T-helper 1 cell (primary cell): ENCODE results near the gene RAD9B.
"Not testable (repeated sequence)": the region's sequence is repeated elsewhere in the genome, so short reads cannot be mapped to it uniquely, and the experiment has no call there.

Experiments
- DNase-seq, 5 donors: peaks; one replicate each; pipeline ENCODE4 v3.0.0-alpha.2; 2012 to 2020
- total RNA-seq, 4 donors: gene quantifications; one replicate each; lab custom pipeline; 2026; lab: John Stamatoyannopoulos, UW

Gene RAD9B
- total RNA-seq, result 0 to 1.1 (median 0.58) reads per million in 4 donors

GRCh38 chr12:110501752-110502738 is at the start of gene RAD9B, which contains the start of gene VPS29:
RAD9B (plus strand) TSS chr12:110502331; CDS start chr12:110502338, 7 bp downstream.
VPS29 (minus strand) TSS chr12:110502111; CDS start chr12:110502051, 60 bp downstream.
- DNase-seq, result peak; percentile 97 to 99 (median 99)

- no peak for DNase-seq
These were observed 48.4 kb upstream of the RAD9B start for GRCh38 chr12:110453569-110454296.

GRCh38 chr12:110458756-110459155 is 43.4 kb upstream of the RAD9B start:
- no peak for DNase-seq

- DNase-seq, result not testable (repeated sequence)
These were observed 40.9 kb upstream of the RAD9B start for GRCh38 chr12:110461189-110461588.

GRCh38 chr12:110465024-110465423 is 37.1 kb upstream of the RAD9B start:
- no peak for DNase-seq

GRCh38 chr12:110465765-110466164 is 36.4 kb upstream of the RAD9B start:
- not testable (repeated sequence) for DNase-seq

- DNase-seq, result no peak
These were observed 35.3 kb upstream of the RAD9B start for GRCh38 chr12:110466791-110467190.

- DNase-seq, result no peak
These were observed 34.3 kb upstream of the RAD9B start for GRCh38 chr12:110467847-110468213.

GRCh38 chr12:110468214-110469048 is 33.7 kb upstream of the RAD9B start, which contains the start of the genes FAM216A and GPN3:
FAM216A (plus strand) TSS chr12:110468845; CDS start chr12:110468876, 31 bp downstream.
GPN3 (minus strand) TSS chr12:110468257; CDS start chr12:110468203, 54 bp downstream.
- peak; percentile 89 to 97 (median 93) for DNase-seq

- no peak for DNase-seq
These were observed 26.7 kb upstream of the RAD9B start for GRCh38 chr12:110475426-110475825.

GRCh38 chr12:110498984-110499706 is 3.0 kb upstream of the RAD9B start:
- DNase-seq, result no peak

- no peak for DNase-seq
These were observed 756 bp upstream of the RAD9B start for GRCh38 chr12:110501399-110501751.

- no peak for DNase-seq
These were observed 1.3 kb downstream of the RAD9B start for GRCh38 chr12:110503432-110503831.

- DNase-seq, result no peak
These were observed 3.2 kb downstream of the RAD9B start for GRCh38 chr12:110505332-110505731.

- DNase-seq, result no peak
These were observed 6.0 kb downstream of the RAD9B start for GRCh38 chr12:110508071-110508586.

- DNase-seq, result no peak
These were observed 11.7 kb downstream of the RAD9B start for GRCh38 chr12:110513842-110514241.

- no peak for DNase-seq
These were observed 12.2 kb downstream of the RAD9B start for GRCh38 chr12:110514363-110514762.

GRCh38 chr12:110516995-110517394 is 14.9 kb downstream of the RAD9B start:
- no peak for DNase-seq

- DNase-seq, result not testable (repeated sequence)
These were observed 15.9 kb downstream of the RAD9B start for GRCh38 chr12:110518014-110518413.

- peak in 1 of 5 donors; percentile 38 for DNase-seq
These were observed 19.0 kb downstream of the RAD9B start for GRCh38 chr12:110520876-110521712.
